ENCODE measurements around the gene COQ9.

The COQ9 gene

DNA sequence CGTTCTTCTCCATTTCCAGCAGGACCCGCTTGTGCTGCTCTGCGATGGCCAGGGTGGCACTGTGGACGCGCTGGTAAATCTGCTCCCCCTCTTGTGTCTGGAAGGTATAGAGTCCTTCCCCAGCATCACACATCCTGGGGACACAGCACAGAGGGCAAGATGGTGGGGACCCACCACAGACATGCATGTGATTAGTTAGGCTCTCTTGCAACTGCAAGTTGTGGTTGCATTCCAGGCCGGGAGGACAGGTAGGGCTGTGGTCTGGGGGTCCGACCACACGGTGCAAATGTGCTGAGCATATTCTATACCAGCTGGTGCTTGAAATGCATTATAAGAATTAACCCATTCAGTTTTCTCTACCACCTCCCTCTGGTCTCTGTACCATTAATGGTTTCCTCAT lies 26.6 kb downstream of the COQ9 start:
- no peak for DNase-seq

DNA sequence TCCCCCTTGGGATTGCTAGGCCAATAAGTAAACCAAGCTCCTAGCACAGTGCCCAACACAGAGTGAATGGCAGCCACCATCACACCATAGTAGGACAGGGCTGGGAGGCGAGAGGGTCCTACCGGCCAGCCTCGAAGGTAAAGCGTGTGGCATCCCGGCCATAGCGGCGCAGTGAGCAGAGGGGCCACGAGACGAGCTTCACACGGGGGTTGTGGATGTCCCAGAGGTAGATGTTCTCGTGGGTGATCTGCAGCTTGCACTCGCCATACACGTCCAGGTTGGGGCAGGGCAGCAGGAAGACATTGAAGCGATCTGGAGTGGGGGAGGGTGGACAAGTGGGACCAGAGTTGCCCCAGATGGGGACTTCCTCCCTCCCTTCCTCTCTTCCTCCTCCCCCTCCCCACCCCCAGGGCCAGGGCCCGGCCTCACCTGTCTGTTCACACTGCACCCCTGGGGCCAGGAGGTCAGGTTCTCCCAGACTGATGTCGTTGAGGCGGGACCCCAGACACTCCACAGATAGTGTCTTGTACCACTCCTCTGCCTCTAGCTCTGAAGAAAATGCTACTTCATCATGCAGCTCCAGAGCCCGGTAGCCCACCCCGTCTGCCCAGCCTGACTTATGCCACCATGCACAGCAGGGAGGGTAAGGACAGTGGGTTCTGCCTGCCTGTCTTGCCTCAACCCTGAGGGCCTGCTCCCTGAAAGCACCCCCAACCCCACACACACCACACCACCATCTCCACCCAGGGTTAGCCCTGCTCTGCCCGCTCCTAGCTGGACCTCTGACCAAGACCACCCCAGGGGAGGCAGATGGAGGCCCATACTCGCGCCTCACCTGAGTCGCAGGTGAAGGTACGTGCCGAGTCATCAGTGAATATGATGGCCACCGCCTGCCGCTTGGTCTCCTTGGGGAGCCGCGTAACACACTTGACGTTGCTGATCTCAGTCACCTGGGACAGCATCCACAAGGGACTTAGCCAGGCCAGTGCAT lies 27.7 kb downstream of the COQ9 start:
- no peak for DNase-seq

DNA sequence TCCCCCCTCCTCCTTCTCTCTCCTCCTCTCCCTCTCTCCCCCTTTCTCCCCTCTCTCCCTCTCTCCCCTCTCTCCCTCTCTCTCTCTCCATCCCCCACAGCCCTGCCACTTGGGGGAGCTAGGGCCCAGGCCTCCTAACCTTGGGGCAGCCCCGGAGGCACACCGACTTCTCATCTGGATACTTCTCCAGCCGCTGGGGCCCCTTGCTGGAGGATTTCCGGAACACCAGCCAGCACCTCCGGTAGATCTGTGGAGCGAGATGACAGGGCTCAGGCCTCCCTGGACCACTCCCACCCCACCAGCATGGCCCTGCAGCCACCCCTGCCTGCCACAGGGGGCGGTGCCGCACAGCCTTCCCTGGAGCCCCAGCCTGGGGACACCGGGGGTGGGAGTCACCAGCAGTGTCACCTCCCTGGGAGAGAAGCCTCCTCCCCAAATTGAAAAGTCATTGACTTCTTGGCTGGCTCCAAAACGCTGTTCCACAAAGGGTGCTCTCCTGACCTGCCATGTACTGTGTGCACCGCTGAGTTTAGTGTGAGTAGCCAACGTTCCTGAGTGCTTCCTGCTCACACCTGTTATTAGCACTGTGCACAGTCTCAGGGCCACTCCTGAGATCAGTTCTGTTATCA lies 28.5 kb downstream of the COQ9 start:
- peak; percentile 81 for DNase-seq

DNA sequence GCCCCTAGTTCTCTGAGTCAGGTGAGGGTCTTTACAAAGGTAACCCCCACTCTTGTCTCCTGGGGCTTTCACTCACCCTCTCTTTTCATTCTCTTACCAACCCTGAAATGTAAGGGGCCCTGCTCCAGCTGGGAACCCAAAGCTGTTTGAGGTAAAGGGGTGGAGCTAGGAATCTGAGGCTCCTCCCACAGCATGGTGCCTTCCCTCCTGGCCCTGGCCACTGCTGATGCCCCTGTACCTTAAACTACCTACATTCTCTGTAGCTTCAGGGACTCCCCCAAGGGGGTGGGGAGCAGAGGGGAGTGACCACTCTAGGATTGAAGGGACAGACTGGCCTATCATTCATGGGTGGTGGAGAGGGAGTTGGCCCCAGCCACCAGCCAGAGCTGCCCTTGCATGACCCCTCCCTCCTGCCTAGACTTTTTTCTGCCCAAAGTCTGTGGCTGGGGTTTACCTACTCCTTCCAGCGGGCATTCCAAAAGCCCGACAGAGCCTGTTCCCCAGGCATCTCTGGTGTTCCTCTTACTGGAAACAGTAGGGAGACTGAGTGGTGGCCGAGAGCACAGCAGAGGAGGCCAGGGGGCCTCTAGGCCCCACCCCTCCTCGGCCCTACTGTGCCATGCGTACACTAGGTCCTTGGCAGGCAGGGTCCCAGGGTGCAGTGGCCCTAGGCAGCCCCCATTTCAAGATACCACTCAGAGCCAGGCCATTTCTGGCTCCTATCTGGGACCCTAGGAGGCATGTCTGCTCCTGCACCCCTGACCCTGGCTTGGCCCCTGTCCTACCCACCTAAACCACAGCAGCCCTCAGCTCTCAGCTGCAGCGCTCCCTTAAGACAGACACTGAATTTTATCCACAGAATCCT lies 29.5 kb downstream of the COQ9 start:
- DNase-seq, result no peak

DNA sequence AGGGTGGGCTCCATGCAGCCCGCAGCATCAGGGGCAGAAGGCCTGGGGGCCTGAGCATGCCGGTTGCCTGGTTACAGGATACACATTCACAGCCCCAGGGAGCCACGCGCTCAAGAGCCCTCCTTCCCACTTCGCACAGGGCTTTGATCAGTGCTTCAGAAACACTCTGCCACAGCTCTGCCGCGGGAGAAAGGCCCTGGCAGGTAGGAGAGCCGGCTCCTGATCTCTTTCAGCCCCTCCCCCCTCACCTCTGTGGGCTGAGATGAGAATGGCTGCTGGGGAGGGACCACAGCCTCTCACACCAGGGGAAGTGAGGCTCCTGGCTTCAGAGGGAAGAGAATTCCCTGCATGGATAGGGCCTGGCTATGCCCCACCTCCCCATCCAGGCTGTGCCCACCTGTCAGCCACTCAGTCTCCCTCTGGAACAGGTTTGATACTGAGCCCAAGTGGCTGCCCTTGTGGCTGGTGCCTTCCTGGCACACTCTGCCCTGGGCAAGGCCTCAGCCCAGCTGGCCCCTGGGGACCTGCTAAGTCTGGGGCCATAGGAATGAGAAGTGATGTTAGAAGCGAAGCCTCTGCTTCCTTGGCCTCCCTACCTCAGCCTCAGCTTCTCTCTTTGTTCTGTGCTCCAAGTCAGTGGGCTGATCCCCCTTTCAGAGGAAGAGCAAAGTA lies 30.4 kb downstream of the COQ9 start:
- DNase-seq, result no peak

DNA sequence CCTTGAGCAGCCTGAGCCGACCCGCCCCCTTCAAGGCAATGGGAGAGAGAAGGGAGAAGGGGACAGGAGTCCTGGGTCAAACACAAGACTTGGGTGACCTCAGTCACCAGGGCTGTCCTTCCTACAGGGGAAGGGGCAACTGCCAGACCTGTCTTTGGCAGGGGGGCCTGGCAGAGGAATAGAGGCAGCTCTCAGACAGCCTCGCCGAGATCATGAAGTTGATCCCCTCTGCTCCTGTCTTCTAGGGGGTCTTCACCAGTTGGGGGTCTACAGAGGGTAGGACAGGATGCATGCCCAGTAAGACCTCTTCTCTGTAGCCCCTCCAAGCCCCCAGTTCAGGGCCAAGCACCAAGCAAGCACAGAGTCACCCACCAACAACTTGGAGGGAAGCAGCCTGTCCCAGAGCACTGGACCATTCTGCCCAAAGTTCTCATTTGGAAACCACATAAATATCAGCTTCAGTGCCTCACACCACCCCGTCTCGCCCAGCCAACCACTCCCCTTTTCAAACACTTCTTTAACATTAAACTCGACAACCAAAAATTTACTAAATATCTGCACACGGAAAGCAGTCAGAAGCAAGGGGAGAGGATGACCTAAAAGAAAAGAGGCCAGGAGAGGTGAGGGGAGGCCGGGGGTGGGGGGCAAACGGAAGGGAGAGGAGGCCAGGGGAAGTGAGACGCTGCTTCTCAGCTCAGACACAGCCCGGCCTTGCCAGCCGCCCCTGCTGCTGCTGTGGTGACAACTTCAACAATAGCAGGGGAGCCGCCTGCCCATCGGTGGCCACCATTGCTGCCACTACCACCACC lies 31.3 kb downstream of the COQ9 start:
- DNase-seq, result no peak

DNA sequence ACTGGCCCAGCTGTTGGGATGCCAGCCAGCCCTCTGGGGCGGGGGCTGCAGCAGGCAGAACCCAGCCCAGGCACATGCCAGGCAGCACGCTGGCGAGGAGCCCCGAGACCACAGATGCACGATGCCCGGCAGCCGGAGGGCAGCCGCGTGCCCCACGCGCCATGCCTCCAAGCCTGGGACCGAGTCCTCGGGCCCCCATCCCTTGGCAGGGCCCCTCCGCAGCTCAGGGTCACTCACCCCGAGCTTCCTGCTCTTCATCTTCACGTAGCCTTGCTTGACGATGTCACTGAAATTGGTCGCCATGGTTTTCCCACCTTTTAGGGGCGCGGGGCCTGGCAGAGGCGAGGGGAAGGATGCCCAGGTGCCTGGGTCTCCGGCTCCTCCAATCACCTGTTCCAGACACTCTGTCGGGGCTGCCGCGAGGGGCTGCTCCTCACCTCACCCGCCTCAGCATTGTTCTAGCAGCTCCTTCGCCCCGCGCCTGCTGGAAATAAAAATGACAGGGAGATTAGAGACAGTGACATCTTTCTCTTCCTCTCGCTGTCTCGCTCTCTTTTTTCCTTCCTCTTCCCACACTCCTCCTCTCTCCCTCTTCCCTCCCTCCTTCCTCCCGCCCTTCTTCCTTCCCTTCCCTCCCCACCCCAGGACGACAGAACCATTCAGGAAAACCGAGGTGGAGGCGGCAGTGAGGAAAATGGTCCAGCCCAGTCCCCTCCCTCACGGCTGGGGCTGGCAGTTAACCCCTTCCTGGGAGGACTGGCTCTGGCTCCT lies 32.1 kb downstream of the COQ9 start:
- no peak for DNase-seq

DNA sequence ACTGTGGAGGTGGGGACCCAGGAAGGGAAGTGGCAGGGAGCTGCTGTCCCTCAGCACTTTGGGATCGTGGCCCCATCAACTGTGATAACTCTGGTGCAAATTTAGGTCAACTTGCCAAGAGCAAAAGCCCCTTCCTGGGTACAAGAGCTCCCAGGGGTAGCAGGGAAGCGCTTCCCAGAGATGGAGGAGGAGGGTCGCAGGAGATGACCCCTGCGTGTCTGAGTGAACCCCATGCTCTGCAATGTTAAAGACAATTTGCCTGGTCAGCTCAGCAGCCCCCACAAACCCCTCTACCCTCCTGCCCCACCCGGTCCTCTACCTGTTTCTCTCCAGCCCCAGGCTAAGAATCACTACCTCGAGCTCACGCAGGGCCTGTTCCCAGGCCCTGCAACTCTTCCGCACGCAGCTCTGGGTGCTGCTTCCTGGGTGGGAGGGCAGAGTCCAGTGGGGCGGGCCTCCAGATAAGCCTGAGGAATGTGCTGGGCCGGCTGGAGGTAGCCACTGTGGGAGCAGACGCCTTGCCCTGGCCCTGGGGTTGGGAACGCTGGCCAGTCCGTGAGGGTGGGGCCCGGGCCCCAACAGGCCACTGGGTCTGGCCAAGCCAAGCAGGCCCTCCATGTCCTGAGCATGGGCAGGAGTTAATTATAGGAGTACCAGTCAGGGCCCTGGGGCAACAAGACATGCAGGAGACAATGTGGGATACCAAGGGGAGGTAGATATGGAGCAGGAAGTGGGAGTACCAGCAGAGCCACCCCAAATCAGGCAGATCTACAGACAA lies 32.9 kb downstream of the COQ9 start:
- no peak for DNase-seq

DNA sequence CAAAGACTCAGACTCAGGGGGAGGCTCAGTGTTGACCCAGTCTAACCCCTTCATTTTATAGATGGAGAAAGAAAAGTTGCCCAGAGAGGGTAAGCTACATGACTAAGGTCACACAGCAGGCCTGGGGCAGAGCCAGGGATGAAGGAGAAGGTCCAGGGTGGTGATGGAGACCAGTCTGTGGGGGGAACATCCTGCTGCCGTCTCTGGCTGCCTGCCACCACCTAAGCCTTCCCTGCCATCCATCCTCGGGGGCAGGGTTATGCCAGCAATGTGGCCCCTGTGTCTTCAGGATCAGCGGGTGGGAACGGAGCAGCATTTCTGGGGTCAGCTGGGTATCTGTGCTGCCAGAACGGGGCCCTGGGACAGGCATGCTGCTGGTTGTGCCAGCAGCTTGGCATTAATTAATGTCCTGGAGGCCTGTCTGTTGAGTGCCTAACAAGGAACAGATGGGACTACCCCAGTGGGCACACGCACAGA lies 33.5 kb downstream of the COQ9 start:
- no peak for DNase-seq

DNA sequence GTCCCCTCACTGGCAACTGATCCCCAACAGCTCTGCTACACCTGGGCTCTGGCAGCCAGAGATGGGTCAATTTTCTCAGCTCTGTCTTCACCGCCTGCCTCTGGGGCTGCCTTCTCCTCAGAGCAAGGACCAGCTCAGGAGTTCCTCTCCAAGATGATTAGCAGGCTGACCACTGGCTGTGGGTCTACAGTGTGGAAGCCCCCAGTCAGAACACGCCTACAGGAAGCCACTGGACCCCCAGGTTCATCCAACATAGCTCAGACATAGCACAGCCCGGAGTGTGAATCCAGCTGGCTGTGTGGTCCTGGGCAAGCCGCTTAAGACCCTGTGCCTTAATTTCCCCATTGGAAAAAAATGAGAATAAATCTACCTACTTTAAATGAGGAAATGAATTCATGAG lies 34.1 kb downstream of the COQ9 start:
- no peak for DNase-seq

DNA sequence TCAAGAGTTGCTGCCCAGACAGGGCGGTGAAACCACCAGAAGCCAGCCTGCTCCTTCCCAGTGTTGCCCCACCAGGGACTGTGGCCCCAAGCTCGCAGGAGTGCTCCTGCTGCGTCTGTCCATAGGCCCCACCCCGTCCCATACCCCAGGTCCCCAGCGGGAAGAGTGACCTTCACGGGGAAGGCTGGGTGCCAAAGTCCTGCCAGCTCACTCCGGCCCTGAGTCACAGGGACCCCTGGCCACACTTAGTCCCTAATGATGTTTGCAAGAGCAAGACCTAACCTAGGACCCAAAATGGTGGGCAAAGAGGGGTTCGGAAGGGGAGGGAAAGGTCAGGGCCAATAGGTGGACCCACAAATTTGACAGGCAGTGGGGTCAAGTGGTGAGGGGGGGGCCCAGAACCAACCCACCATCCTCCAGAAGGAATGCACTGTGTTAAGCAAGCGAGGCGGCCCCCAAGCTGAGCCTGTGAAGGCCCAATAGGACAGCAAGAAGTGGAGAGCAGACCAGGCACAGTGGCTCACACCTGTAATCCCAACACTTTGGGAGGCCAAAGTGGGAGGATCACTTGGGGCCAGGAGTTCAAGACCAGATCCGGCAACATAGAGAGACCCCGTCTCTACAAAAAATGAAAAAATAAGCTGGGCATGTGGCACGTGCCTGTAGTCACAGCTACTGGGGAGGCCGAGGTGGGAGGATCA lies 35.7 kb downstream of the COQ9 start:
- DNase-seq, result no peak

DNA sequence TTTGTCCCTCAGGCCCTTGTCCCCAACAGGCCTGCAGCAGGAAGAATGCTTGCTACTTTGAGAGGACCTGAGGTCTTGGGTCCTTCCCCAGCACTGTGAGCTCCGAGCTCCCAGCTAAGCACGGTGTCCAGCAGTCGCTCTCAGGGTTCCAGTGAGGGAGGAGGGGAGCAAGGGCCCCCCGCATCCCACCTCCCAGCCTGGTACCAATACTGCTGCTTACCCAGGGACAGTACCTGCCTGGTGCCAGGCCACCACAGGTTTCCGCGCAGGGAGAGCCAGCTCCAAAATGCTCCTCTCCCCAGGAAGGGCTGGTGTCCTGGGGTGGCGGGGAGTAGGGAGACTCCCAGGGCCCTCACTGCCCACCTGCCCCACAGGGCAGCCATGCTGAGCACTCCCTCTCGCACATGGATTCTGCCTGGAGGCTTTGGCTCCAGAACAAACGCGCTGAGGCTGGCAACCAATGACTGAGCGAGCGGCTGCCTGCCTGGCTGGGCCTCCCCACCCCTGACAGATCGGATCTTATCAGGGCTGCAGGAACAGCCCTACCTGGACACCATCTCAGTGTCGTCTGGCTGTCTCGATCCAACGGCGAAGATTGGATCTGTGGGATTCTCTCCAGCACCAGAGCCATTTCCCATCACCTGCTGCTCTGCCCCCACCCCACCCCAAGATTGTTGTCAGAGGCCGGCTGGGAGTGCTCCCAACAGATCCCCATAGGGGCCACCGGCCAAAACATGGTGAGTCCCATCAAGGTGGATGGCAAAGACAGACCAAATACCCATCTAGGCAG lies 36.6 kb downstream of the COQ9 start:
- no peak for DNase-seq

DNA sequence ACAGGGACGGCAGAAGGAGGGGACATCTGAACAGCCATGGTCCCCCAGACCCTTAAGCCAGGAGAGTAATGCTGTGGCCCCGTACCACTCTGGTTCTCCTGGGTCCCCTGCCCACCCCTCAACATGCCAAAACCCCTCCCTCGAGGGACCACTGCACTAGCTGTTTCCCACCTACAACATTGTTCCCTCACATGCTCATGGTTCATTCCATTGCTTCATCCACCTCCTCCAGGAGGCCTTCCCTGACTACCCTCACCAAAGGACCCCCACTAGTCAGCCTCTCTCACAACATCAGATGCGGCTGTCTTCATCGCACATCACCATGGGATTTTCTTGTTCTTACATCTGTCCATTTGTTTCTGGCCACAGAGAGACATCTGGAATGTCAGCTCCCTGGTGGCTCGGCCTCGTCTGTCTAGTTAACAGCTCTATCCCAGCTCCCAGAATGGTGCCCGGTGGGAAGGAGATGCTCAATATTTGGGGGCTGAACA lies 37.3 kb downstream of the COQ9 start:
- no peak for DNase-seq

DNA sequence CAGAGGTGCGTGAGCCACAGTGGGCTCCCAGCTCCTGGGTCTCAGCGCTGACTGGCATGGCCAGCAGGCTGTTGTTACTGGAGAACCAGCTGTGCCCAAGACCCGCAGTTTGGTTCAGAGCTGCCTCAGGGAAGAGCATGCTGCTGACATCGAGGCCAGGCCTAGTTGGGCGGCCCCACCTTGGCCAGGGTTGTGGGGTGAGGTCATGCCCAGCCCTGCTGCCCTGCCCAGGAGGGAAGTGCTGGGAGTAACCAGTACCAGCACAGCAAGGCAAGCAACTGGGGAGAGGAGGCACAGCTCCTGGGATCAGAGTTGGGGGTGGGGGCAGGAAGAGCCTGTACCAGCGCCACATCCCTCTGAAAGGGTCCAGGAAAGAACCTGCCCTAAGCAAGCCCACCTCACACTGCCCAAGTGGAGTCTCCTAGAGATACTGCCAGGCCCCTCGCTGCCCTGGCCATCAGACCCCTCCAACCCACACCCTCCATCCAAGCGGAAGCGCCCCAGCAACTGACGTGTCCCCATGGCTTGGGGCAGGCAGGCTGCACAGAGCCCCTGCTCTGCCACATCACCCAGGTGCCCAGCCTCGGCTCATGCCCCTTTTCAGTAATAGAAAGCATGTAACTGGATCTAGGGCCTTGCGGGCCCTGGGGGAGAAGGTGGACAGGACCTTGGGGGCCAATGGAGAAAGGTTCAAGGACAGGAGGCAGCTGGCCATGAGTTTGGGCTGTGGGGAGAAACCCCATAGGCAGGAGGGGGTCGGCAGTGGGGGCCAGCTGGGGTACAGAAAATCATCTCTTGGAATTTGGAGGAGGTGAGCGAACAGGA lies 38.0 kb downstream of the COQ9 start:
- DNase-seq, result no peak

DNA sequence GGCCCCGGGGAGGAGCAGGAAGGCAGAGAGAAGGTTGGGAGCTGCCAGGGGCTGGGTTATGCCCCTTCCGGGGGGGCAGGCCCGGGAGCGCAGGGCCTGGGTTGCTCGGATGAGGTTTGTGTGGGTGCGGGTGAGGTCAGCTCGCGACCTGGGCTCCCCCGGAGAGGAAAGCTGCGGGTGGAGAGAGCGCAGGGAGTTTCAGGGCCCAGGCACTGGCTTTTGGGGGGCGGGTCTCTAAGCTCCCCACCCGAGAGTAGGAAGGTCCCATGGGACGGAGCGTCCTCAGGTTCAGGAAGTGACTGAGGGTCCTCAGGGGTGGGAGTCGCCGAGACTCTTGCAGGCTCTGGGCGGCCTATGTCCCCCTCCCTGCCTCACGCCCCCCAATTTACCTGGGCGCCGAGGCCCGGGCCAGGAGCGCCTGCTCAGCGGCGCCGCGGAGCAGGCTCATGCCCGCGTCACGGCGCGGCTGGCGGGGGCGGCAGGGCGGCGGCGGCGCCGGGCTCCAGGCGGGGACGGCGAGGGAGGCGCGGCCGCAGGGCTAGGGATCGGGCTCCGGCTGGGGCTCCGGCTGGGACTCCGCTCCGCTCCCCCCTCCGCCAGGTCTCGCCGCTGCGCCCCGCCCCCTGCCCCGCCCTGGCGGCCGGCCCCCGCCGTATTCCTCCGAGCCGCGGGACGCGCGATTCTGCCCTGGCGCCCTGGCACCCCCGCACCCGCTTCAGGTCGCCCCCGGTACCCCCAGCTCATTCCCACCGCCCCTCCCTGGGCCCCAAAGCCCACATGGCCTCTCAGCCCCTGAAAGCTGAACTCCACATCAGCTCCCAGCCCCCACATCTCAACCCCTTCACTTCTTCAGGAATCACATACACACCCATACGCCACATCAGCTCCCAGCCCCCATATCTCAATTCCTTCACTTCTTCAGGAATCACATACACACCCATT lies 38.9 kb downstream of the COQ9 start, which contains the start of gene DOK4:
Gene DOK4, minus strand, starts transcription at position 578 of the 942 bp plus-strand sequence. CDS start 6,986 bp downstream, outside the sequence.
- DNase-seq, result peak; percentile 82

All from CD4-positive, alpha-beta T cell treated with Interleukin-10 for 1 hour (primary cell).